Measurements from ENCODE around the gene S100Z.

S100Z gene

DNA sequence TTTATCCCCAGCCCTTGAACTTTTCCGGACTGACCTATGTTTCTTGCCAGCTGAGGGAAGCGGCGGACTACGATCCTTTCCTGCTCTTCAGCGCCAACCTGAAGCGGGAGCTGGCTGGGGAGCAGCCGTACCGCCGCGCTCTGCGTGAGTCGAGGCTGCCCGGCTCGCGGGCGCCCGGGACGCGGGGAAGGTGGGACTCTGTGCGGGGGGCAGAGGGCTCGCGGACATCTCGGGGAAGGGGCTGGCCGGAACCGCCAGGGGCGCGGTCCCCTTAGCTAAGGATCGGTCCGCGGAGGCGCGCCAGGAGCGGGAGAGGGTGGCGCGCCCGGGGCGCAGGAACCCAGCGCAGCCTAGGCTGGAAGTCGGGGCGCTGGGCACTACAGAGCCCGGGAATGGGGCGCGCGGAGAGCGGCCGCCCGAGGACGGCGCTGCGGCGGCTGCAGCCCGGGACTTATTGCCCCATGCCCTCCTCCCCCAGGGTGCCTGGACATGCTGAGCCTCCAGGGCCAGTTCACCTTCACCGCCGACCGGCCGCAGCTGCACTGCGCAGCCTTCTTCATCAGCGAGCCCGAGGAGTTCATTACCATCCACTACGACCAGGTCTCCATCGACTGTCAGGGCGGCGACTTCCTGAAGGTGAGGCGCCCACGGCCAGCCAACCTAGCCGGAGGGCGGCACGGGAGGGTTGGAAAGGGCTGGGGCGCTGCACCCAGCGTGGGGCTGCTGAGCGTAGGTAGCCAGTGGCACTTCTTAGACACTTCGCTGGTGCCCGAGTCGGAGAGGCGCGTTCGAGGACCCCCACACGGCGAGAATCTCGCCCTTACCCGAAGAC is 104.0 kb downstream of the S100Z start:
- H3K27ac ChIP-seq (ENCODE audit: extremely low read depth, low read depth, low read length), result no peak overlapping the region
- POLR2A ChIA-PET, result no interaction called here

DNA sequence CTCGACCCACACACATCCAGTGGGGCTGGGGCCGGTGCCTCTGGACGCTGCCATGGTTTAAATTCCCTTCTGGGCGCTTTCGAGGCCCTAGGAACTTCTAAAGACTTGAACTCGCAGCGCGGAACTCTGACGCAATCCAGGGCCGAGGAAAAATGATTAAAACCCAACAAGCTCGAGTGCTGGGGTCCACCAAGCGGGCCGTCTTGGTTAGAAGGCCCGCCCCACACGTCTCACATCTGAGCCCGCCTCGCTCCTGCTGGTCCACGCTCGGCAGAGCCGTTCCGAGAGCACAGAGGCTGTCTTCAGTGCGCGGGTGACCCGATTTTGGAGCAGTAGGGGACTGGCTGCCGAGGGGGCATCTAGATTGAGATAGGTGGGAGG is 104.6 kb downstream of the S100Z start:
- Histone ChIP-seq H3K36me3 (ENCODE audit: control insufficient read depth in 2 of 2, insufficient read depth in 1 of 2, low read length in 2 of 2) (no peaks in the 10 kb centered on the region), H3K4me1 (ENCODE audit: control insufficient read depth, insufficient read depth, low read length) (no peaks in the 10 kb centered on the region; the same call in 1 of the 2 replicates), H3K4me3 (ENCODE audit: low read depth, low read length) (peak overlapping the region; percentile 47), H3K9me3 (ENCODE audit: control insufficient read depth, insufficient read depth, low read depth, low read length) (no peaks in the 10 kb centered on the region), H3K27ac (ENCODE audit: extremely low read depth, low read depth, low read length) (no peak overlapping the region)
- CTCF ChIA-PET, result interaction anchor here (0.7 kb wide), 1 partner anchor 1718 kb away, joined by 3 read pairs; no protein-coding TSS in a partner anchor
- POLR2A ChIA-PET, result no interaction called here
- TF ChIP-seq ZNF391 (tag by site-specific recombination; IDR thresholded peaks at IDR 0.05; ENCODE audit: borderline replicate concordance, low read depth) (no peak), OSR2 (tag by site-specific recombination; IDR thresholded peaks at IDR 0.05) (no peak), ZNF785 (tag by site-specific recombination; IDR thresholded peaks at IDR 0.05) (no peak), ZNF670 (tag by site-specific recombination; IDR thresholded peaks at IDR 0.05; ENCODE audit: low read depth) (no peak), IKZF3 (tag by site-specific recombination; IDR thresholded peaks at IDR 0.05) (no peak)
- TF ChIP-seq, protein P1, sequence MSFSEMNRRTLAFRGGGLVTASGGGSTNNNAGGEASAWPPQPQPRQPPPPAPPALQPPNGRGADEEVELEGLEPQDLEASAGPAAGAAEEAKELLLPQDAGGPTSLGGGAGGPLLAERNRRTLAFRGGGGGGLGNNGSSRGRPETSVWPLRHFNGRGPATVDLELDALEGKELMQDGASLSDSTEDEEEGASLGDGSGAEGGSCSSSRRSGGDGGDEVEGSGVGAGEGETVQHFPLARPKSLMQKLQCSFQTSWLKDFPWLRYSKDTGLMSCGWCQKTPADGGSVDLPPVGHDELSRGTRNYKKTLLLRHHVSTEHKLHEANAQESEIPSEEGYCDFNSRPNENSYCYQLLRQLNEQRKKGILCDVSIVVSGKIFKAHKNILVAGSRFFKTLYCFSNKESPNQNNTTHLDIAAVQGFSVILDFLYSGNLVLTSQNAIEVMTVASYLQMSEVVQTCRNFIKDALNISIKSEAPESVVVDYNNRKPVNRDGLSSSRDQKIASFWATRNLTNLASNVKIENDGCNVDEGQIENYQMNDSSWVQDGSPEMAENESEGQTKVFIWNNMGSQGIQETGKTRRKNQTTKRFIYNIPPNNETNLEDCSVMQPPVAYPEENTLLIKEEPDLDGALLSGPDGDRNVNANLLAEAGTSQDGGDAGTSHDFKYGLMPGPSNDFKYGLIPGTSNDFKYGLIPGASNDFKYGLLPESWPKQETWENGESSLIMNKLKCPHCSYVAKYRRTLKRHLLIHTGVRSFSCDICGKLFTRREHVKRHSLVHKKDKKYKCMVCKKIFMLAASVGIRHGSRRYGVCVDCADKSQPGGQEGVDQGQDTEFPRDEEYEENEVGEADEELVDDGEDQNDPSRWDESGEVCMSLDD (tag by site-specific recombination; IDR thresholded peaks at IDR 0.05), result no peak
- TF ChIP-seq, protein P2, sequence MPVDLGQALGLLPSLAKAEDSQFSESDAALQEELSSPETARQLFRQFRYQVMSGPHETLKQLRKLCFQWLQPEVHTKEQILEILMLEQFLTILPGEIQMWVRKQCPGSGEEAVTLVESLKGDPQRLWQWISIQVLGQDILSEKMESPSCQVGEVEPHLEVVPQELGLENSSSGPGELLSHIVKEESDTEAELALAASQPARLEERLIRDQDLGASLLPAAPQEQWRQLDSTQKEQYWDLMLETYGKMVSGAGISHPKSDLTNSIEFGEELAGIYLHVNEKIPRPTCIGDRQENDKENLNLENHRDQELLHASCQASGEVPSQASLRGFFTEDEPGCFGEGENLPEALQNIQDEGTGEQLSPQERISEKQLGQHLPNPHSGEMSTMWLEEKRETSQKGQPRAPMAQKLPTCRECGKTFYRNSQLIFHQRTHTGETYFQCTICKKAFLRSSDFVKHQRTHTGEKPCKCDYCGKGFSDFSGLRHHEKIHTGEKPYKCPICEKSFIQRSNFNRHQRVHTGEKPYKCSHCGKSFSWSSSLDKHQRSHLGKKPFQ (tag by site-specific recombination; IDR thresholded peaks at IDR 0.05), result no peak
- TF ChIP-seq, protein P3, sequence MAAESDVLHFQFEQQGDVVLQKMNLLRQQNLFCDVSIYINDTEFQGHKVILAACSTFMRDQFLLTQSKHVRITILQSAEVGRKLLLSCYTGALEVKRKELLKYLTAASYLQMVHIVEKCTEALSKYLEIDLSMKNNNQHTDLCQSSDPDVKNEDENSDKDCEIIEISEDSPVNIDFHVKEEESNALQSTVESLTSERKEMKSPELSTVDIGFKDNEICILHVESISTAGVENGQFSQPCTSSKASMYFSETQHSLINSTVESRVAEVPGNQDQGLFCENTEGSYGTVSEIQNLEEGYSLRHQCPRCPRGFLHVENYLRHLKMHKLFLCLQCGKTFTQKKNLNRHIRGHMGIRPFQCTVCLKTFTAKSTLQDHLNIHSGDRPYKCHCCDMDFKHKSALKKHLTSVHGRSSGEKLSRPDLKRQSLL (tag by site-specific recombination; IDR thresholded peaks at IDR 0.05), result no peak

More for the DNA sequence above, 104.0 kb downstream of the S100Z start:
- no peaks in the 10 kb centered on the region for H3K36me3 ChIP-seq (ENCODE audit: control insufficient read depth in 2 of 2, insufficient read depth in 1 of 2, low read length in 2 of 2)
- no peaks in the 10 kb centered on the region; the same call in 1 of the 2 replicates for H3K4me1 ChIP-seq (ENCODE audit: control insufficient read depth, insufficient read depth, low read length)
- CTCF ChIA-PET, result interaction anchor here (0.7 kb wide), 5 partner anchors 22 to 1718 kb away, joined by 3 to 4 read pairs (median 3); no protein-coding TSS in a partner anchor
- no peak for TF ChIP-seq RBAK (tag by site-specific recombination; IDR thresholded peaks at IDR 0.05)
- TF ChIP-seq ZNF660 (tag by site-specific recombination; IDR thresholded peaks at IDR 0.05), result no peak
- TF ChIP-seq, protein P4, sequence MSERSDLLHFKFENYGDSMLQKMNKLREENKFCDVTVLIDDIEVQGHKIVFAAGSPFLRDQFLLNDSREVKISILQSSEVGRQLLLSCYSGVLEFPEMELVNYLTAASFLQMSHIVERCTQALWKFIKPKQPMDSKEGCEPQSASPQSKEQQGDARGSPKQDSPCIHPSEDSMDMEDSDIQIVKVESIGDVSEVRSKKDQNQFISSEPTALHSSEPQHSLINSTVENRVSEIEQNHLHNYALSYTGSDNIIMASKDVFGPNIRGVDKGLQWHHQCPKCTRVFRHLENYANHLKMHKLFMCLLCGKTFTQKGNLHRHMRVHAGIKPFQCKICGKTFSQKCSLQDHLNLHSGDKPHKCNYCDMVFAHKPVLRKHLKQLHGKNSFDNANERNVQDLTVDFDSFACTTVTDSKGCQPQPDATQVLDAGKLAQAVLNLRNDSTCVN (tag by site-specific recombination; optimal IDR thresholded peaks at IDR 0.05), result peak; percentile 78
- TF ChIP-seq SP3 (tag by site-specific recombination; IDR thresholded peaks at IDR 0.05), result no peak
- 0 out of 2 replicates have a peak, but pooled peaks have one; percentile 19 for TF ChIP-seq ZFHX2 (tag by site-specific recombination; conservative IDR thresholded peaks at IDR 0.05)
- no peak for TF ChIP-seq MYNN (tag by site-specific recombination; IDR thresholded peaks at IDR 0.05; ENCODE audit: borderline replicate concordance)
- no peak for TF ChIP-seq ZNF155 (tag by site-specific recombination; IDR thresholded peaks at IDR 0.05)
- no peak for TF ChIP-seq ZNF571 (tag by site-specific recombination; IDR thresholded peaks at IDR 0.05)
- TF ChIP-seq GLIS1 (tag by site-specific recombination; IDR thresholded peaks at IDR 0.05), result 0 out of 2 replicates have a peak, but pooled peaks have one; percentile 11
- no peak for TF ChIP-seq ZSCAN16 (tag by site-specific recombination; IDR thresholded peaks at IDR 0.05)
- peak; percentile 30; the same call in 1 of the 2 replicates for TF ChIP-seq GLIS2 (tag by site-specific recombination; IDR thresholded peaks at IDR 0.05)
- TF ChIP-seq, protein P5, sequence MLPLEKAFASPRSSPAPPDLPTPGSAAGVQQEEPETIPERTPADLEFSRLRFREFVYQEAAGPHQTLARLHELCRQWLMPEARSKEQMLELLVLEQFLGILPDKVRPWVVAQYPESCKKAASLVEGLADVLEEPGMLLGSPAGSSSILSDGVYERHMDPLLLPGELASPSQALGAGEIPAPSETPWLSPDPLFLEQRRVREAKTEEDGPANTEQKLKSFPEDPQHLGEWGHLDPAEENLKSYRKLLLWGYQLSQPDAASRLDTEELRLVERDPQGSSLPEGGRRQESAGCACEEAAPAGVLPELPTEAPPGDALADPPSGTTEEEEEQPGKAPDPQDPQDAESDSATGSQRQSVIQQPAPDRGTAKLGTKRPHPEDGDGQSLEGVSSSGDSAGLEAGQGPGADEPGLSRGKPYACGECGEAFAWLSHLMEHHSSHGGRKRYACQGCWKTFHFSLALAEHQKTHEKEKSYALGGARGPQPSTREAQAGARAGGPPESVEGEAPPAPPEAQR (tag by site-specific recombination; IDR thresholded peaks at IDR 0.05), result no peak
- peak; percentile 70 for TF ChIP-seq ZBTB8A (tag by site-specific recombination; IDR thresholded peaks at IDR 0.05)
- no peak for TF ChIP-seq ZSCAN30 (tag by site-specific recombination; IDR thresholded peaks at IDR 0.05)
- TF ChIP-seq FEZF1 (tag by site-specific recombination; IDR thresholded peaks at IDR 0.05), result no peak
- TF ChIP-seq ZIC2 (tag by site-specific recombination; IDR thresholded peaks at IDR 0.05), result peak; percentile 30; the same call in 1 of the 2 replicates
- no peak for TF ChIP-seq ZNF426 (tag by site-specific recombination; IDR thresholded peaks at IDR 0.05)
- no peak for TF ChIP-seq ZNF76 (tag by site-specific recombination; IDR thresholded peaks at IDR 0.05; ENCODE audit: borderline replicate concordance, low read depth)
- TF ChIP-seq ZNF223 (tag by site-specific recombination; IDR thresholded peaks at IDR 0.05), result no peak
- no peak for TF ChIP-seq EGR2 (tag by site-specific recombination; IDR thresholded peaks at IDR 0.05; ENCODE audit: low read depth)
- TF ChIP-seq, protein P6, sequence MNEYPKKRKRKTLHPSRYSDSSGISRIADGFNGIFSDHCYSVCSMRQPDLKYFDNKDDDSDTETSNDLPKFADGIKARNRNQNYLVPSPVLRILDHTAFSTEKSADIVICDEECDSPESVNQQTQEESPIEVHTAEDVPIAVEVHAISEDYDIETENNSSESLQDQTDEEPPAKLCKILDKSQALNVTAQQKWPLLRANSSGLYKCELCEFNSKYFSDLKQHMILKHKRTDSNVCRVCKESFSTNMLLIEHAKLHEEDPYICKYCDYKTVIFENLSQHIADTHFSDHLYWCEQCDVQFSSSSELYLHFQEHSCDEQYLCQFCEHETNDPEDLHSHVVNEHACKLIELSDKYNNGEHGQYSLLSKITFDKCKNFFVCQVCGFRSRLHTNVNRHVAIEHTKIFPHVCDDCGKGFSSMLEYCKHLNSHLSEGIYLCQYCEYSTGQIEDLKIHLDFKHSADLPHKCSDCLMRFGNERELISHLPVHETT (tag by site-specific recombination; IDR thresholded peaks at IDR 0.05), result no peak
- TF ChIP-seq ZBTB20 (tag by site-specific recombination; IDR thresholded peaks at IDR 0.05), result peak; percentile 75
- TF ChIP-seq, protein P7, sequence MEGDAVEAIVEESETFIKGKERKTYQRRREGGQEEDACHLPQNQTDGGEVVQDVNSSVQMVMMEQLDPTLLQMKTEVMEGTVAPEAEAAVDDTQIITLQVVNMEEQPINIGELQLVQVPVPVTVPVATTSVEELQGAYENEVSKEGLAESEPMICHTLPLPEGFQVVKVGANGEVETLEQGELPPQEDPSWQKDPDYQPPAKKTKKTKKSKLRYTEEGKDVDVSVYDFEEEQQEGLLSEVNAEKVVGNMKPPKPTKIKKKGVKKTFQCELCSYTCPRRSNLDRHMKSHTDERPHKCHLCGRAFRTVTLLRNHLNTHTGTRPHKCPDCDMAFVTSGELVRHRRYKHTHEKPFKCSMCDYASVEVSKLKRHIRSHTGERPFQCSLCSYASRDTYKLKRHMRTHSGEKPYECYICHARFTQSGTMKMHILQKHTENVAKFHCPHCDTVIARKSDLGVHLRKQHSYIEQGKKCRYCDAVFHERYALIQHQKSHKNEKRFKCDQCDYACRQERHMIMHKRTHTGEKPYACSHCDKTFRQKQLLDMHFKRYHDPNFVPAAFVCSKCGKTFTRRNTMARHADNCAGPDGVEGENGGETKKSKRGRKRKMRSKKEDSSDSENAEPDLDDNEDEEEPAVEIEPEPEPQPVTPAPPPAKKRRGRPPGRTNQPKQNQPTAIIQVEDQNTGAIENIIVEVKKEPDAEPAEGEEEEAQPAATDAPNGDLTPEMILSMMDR (tag by site-specific recombination; IDR thresholded peaks at IDR 0.05), result peak; percentile 51
- TF ChIP-seq ZFP37 (tag by site-specific recombination; IDR thresholded peaks at IDR 0.05), result no peak
- no peaks in the 10 kb centered on the region for H3K9me3 ChIP-seq (ENCODE audit: control insufficient read depth, insufficient read depth, low read depth, low read length)
- H3K4me3 ChIP-seq (ENCODE audit: low read depth, low read length), result peak overlapping the region; percentile 47
